Measurements from ENCODE around the gene BBX.

The BBX gene

GRCh38 chr3:107756649-107757048, 233.9 kb downstream of the BBX start:
- DNase-seq = no peak

DNA sequence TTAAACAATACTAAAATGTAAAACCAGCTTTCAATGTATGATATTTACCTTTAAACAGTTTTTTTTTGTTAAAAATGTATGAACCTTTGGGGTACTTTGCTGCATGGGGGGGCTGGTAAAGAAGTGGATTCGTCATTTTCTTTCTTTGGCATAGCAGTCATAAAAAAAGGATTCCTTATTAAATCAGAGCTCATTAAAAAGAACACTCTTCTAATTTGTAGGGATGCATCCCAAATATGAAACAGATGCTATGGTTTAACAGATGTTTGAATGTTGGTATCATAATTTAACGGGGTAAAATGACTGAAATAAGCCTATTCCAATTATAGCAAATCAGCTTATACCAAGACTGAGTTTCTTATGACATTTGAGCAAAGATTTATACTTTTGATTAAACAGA, 234.4 kb downstream of the BBX start:
- no peak for DNase-seq

- DNase-seq = no peak
These were observed 237.4 kb downstream of the BBX start for GRCh38 chr3:107760144-107760543.

DNA sequence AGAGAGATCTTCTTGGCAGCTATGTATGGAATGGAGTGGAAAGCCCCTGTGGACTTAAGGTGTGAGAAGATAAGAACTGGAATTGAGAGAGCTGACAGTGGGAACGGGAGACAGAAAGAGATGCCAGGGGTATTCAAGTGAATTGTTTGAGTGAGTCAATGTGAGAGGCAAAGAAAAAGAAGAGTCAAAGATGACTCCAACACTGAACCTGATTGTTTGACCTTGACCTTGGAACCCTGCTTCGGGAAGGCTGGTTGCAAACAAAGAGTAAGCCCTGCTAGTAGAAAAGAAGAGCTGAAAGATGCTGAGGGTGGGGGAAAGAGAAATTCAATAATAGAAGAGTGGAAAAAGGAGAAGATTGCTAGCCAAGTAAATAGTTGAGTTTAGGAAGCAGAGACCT, 238.6 kb downstream of the BBX start:
- no peak for DNase-seq

GRCh38 chr3:107765524-107765923, 242.8 kb downstream of the BBX start:
- no peak for DNase-seq

- no peak for DNase-seq
These were observed 245.3 kb downstream of the BBX start for GRCh38 chr3:107767897-107768605.

GRCh38 chr3:107769882-107770281, 247.1 kb downstream of the BBX start:
- DNase-seq = no peak

DNA sequence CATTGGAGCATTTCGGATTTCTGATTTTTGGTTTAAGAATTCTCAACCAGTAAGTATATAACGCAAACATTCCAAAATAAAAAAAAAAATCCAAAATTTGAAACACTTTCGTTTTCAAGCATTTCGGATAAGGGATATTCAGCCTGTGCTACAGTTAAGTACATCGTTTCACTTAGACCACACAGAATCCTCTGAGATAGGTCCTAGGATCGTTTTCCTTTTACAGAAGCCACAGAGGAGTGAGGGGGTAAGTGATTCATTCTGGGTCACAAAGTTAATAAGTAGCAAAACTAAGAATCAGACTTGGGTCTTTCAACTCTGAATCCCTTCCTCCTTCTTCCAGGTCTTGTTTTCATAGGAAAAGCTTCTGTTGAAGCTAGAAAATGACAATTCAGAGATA, 249.3 kb downstream of the BBX start:
- no peak for DNase-seq

GRCh38 chr3:107775974-107776373, 253.2 kb downstream of the BBX start:
- no peak for DNase-seq

GRCh38 chr3:107781253-107781652, 258.5 kb downstream of the BBX start:
- DNase-seq = no peak

GRCh38 chr3:107782054-107782453, 259.3 kb downstream of the BBX start:
- no peak for DNase-seq

- DNase-seq = no peak
These were observed 267.9 kb downstream of the BBX start for GRCh38 chr3:107790612-107791011.

GRCh38 chr3:107791027-107791426, 268.3 kb downstream of the BBX start:
- no peak for DNase-seq

DNA sequence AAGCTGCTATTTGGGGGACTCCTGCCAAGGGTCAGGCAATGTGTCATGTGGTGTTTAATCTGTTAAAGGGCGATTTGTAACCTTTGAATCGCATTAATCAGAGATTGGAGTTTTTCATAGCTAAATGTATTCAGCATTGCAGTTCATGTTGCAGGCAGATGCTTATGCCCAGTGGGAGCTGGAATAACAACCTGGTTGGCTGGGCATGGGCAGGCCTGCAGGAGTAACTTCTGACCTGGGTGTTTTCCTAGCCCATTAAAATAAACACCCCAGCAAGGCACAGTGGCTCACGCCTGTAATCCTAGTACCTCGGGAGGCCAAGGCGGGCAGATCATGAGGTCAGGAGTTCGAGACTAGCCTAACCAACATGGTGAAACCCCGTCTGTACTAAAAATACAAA, 268.7 kb downstream of the BBX start:
- no peak for DNase-seq

DNA sequence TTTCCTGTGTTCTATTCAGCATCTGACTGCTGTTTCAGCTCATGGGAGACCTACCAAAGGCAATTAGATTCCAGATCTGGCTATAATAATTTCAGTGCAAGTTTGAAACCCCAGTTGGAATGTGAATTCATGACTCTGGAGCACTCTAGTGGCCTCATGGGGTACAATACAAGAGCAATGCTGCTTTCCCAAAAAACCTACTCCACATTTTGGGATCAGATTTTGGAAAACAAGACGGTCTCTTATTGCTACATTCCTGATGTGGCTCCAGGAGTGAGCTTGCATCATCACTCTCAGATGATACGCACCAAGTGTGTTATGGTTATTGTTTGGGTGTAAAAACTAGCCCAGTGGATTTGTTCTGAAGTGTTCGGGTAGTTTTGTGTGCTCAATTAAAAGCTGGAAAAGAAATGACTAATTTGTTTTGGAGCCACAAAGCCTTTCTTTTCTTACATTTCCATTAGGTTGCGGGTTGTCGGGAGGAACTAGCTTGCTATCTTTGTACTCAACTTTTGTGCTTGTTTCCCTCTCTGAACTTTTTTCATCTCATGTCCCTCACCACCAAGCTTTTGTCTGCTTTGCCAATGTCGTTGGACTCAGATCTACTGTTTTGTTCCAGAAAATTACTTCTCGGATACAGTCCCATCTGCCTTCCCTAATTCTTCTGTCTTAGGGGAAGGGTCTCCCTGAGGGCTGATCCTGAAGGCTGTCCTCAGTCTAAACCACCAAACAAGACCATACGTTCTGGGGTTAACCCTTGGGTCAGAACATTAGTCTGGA, 272.1 kb downstream of the BBX start:
- DNase-seq = no peak

DNA sequence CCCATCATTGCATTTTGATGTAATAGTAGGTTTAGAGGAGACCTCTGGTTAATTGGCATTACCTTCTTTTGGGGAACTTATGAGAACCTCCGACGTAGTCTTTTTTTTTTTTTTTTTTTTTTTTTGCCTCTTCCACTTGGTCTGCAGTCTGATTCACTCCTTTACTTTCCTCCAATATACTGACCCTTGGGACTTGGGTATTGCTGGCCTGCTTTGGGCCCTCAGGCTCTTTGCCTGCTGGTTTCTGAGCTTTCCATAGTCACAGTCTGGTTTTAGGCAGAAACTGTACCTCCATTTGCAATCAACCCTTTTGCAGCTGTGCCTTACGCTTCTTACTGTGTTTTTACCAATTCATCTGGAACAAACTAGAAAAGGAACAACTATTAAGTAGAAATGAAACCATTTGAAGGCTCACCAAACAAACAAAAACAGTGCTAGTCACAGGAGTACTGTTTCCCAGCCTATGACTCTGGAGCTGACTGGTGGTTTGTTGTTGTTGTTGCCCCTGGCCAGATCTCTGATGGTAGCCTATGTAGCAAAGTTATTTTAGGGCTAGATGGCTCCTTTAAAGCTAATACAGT, 272.8 kb downstream of the BBX start:
- no peak for DNase-seq

- peak in 1 of 2 donors; percentile 5 for DNase-seq
These were observed 274.0 kb downstream of the BBX start for GRCh38 chr3:107796791-107797190.

GRCh38 chr3:107797586-107797985, 274.8 kb downstream of the BBX start:
- no peak for DNase-seq

DNA sequence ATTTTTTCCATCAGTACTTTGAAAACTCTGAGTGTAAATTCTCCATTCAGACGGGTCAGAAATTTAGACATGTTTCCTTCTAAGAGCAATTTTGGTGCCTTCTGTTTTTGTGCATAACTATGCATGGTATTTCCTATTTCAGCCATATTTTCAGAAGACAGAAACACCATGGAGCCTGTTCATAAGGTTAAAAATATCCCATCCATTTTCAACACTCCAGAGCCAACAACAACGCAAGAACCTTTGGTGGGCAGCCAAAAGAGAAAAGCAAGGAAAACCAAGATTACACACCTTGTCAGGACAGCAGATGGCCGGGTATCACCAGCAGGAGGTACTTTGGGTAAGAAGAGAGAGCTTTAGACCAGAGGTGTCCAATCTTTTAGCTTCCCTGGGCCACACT, 275.6 kb downstream of the BBX start:
- no peak for DNase-seq

DNA sequence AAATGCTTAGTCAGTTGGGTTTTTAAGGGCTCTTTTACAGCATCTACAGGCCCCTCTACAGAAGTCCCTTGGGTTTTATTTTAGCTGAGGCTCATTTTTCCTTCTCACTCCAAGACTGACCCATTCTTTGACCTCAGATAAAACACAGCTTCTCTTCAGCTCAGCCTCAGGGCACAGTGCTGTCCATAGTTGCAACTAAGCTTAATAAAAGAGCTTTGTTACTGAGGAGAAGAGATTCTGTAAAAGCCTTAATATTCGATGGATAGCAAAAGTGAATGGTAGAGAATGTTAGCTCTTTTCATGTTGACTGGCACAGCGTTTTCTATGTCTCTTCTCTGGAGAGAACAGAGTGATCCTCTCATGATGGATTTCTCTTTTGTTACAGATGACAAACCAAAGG, 277.9 kb downstream of the BBX start:
- no peak for DNase-seq

DNA sequence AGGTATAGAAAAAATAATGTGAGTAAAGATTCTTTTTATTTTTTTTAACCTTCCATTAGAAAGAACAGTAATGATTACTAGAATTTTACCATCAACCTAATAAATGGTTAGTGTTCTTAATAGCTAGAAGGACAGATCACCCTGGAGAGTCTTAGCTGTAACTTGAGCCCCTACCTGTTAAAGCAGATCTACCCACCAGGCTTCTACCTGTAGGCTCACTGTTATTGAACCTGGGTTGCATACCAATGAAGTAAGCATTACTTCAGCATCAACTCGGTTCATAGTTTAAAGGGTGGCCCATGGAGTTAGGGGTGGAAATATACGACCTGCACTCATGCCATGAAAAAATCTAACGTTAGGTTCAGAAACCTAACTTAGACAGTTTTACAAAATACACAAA, 280.4 kb downstream of the BBX start:
- no peak for DNase-seq

- DNase-seq = no peak
These were observed 283.3 kb downstream of the BBX start for GRCh38 chr3:107806021-107806420.

DNA sequence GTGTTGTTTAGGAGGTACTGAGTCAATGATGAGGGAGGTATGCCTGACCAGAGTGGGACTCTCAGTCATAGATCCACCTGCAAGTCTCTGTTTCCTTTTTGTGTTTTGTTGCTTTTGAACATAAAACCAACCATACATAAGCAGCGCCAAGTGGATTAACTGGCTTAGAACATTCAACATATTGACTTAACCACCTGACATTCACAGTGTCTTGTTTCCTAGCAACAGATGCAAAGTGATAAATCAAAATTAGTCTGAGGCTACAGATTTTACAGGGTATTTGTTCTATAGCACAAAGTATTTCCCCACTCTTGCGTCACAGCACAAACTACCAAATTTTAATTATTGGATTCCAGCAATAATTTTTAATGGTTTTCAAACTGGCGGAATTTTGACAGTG, 283.8 kb downstream of the BBX start:
- DNase-seq = no peak

Data from CD4-positive, alpha-beta T cell treated with Interferon alpha-2 for 1 hour (primary cell).